Neural progenitor cell (in vitro differentiated cells): ENCODE results near the gene AURKAIP1. TPM values are rescaled to one million over a fixed set of nuclear protein-coding genes. Genes with fewer than 3 reads are reported as not detected.

Experiments used
- DNase-seq: peaks from one replicate; pipeline ENCODE4 v3.0.0-alpha.2; 2016; ENCODE audit warnings: low spot score
- H2AFZ ChIP-seq: fragments of 200-600 bp; sonication (generic); replicated peaks from 2 replicates; pipeline ENCODE4 v1.6.1; 2016; ENCODE audit warnings: antibody characterized with exemption
- H3F3A ChIP-seq: fragments of 200-600 bp; sonication (generic); 2 replicates; pipeline ENCODE4 v1.6.1; 2016; ENCODE audit warnings: antibody characterized with exemption, low read depth
- H3K27ac ChIP-seq: fragments of 200-600 bp; sonication (generic); 2 replicates; pipeline ENCODE4 v1.5.1; 2016; ENCODE audit warnings: mild to moderate bottlenecking
- H3K27me3 ChIP-seq: fragments of 200-600 bp; sonication (generic); 2 replicates; pipeline ENCODE4 v1.6.1; 2016; ENCODE audit warnings: mild to moderate bottlenecking, moderate library complexity
- H3K36me3 ChIP-seq: fragments of 200-600 bp; sonication (generic); 2 replicates; pipeline ENCODE4 v1.5.1; 2016
- H3K4me1 ChIP-seq: fragments of 200-600 bp; sonication (generic); 2 replicates; pipeline ENCODE4 v1.6.1; 2016; ENCODE audit warnings: mixed run types
- H3K4me2 ChIP-seq: fragments of 200-600 bp; sonication (generic); 2 replicates; pipeline ENCODE4 v1.6.1; 2016
- H3K4me3 ChIP-seq: fragments of 200-600 bp; sonication (generic); 2 replicates; pipeline ENCODE4 v1.5.1; 2016
- H3K79me2 ChIP-seq: fragments of 200-600 bp; sonication (generic); 2 replicates; pipeline ENCODE4 v1.6.1; 2016; ENCODE audit warnings: low read depth
- H3K9ac ChIP-seq: fragments of 200-600 bp; sonication (generic); 2 replicates; pipeline ENCODE4 v1.6.1; 2016
- H3K9me3 ChIP-seq: fragments of 200-600 bp; sonication (generic); 2 replicates; pipeline ENCODE4 v1.5.1; 2016; ENCODE audit warnings: low read depth
- H4K20me1 ChIP-seq: fragments of 200-600 bp; sonication (generic); 2 replicates; pipeline ENCODE4 v1.6.1; 2016; ENCODE audit warnings: low read depth
- H3K27ac Mint-ChIP-seq: 3 replicates; pipeline ENCODE4 v1.8.0; 2021; ENCODE audit warnings: mixed read lengths
- H3K27me3 Mint-ChIP-seq: 2 replicates; pipeline ENCODE4 v1.8.0; 2022; ENCODE audit warnings: low read depth, mild to moderate bottlenecking, inconsistent platforms, moderate library complexity, mixed read lengths; ENCODE audit not compliant: insufficient read depth
- H3K36me3 Mint-ChIP-seq: 3 replicates; pipeline ENCODE4 v1.8.0; 2021; ENCODE audit warnings: mixed read lengths
- H3K4me1 Mint-ChIP-seq: 3 replicates; pipeline ENCODE4 v1.8.0; 2021; ENCODE audit warnings: mixed read lengths
- H3K4me3 Mint-ChIP-seq: 3 replicates; pipeline ENCODE4 v1.8.0; 2021; ENCODE audit warnings: mild to moderate bottlenecking, moderate library complexity, mixed read lengths
- H3K9me3 Mint-ChIP-seq: 3 replicates; pipeline ENCODE4 v1.8.0; 2020; ENCODE audit warnings: mixed read lengths
- CTCF ChIP-seq: fragments of 200-600 bp; sonication (generic); IDR thresholded peaks from 2 replicates; pipeline ENCODE4 v1.5.1; 2017; ENCODE audit warnings: antibody characterized with exemption, mild to moderate bottlenecking
- EZH2 ChIP-seq: fragments of 200-600 bp; sonication (generic); IDR thresholded peaks from 2 replicates; pipeline ENCODE4 v1.6.1; 2017; ENCODE audit warnings: antibody characterized with exemption, mild to moderate bottlenecking, moderate library complexity
- EZH2phosphoT487 ChIP-seq: fragments of 200-600 bp; sonication (generic); IDR thresholded peaks from 2 replicates; pipeline ENCODE4 v1.6.1; 2017; ENCODE audit warnings: antibody characterized with exemption
- total RNA-seq: library from RNA; depleted of rRNA; stranded (reverse); fragments of >200 nt; gene quantifications from 2 replicates; pipeline ENCODE4 v1.2.3, GENCODE V29; 2015; ENCODE audit warnings: low replicate concordance

The AURKAIP1 gene
- total RNA-seq, 1 donor from 2014 or later, result 26.4 TPM

- Mint-ChIP-seq H3K4me3 (peak overlapping the region; percentile 66), H3K9me3 (no peaks in the 10 kb centered on the region), H3K36me3 (peaks cover 3% of the 10 kb centered on the region), H3K27me3 (peaks cover 18% of the 10 kb centered on the region), H3K27ac (peak overlapping the region; percentile 38), H3K4me1 (peaks cover 22% of the 10 kb centered on the region)
- TF ChIP-seq CTCF, result no peak
- TF ChIP-seq EZH2phosphoT487, result no peak
- no peak for TF ChIP-seq EZH2
- H2AFZ ChIP-seq, result no peak overlapping the region
- no peak for DNase-seq
- H3K79me2 ChIP-seq, result peaks cover 10% of the 10 kb centered on the region
- H3K4me2 ChIP-seq, result no peak overlapping the region
- no peaks in the 10 kb centered on the region for H3K36me3 ChIP-seq
- H3K9ac ChIP-seq, result no peak overlapping the region
- no peak overlapping the region for H3K4me3 ChIP-seq
- no peaks in the 10 kb centered on the region for H3K9me3 ChIP-seq
- H3K4me1 ChIP-seq, result peaks cover 40% of the 10 kb centered on the region
- H3K27ac ChIP-seq, result no peak overlapping the region
- peaks cover 55% of the 10 kb centered on the region for H3F3A ChIP-seq
- H4K20me1 ChIP-seq, result peaks cover 44% of the 10 kb centered on the region
- H3K27me3 ChIP-seq, result peaks cover 35% of the 10 kb centered on the region
Observed at GRCh38 chr1:1352786-1353388, 22.1 kb downstream of the AURKAIP1 start.

GRCh38 chr1:1351511-1352427 is 23.2 kb downstream of the AURKAIP1 start:
- H3K27me3 Mint-ChIP-seq, result peaks cover 14% of the 10 kb centered on the region
- H3K27me3 ChIP-seq, result peaks cover 35% of the 10 kb centered on the region
- no peaks in the 10 kb centered on the region for H3K9me3 ChIP-seq
- no peak for TF ChIP-seq EZH2phosphoT487
- no peak for TF ChIP-seq CTCF
- no peak for TF ChIP-seq EZH2
- peak overlapping the region; percentile 62 for H3K4me2 ChIP-seq
- H3K27ac ChIP-seq, result no peak overlapping the region
- peaks cover 56% of the 10 kb centered on the region for H4K20me1 ChIP-seq
- DNase-seq, result no peak
- H3K4me1 ChIP-seq, result peaks cover 36% of the 10 kb centered on the region
- H3K4me3 Mint-ChIP-seq, result peak overlapping the region; percentile 77
- H3K9me3 Mint-ChIP-seq, result no peaks in the 10 kb centered on the region
- H3K79me2 ChIP-seq, result peaks cover 21% of the 10 kb centered on the region
- peaks cover 3% of the 10 kb centered on the region for H3K36me3 Mint-ChIP-seq
- H3K36me3 ChIP-seq, result no peaks in the 10 kb centered on the region
- peaks cover 14% of the 10 kb centered on the region for H3K4me1 Mint-ChIP-seq
- H2AFZ ChIP-seq, result no peak overlapping the region
- no peak overlapping the region for H3K9ac ChIP-seq
- H3K4me3 ChIP-seq, result peak overlapping the region; percentile 17
- H3F3A ChIP-seq, result peaks cover 48% of the 10 kb centered on the region
- peak overlapping the region; percentile 38 for H3K27ac Mint-ChIP-seq

GRCh38 chr1:1349256-1350012 is 25.6 kb downstream of the AURKAIP1 start, which contains the start of gene DVL1:
DVL1 (minus strand) TSS chr1:1349418; CDS start chr1:1349065, 353 bp downstream.
- H2AFZ ChIP-seq, result peak within 1 kb of the TSS; percentile 79
- peaks cover 44% of the 10 kb centered on the region for H3F3A ChIP-seq
- H3K9me3 ChIP-seq, result no peaks in the 10 kb centered on the region
- Mint-ChIP-seq H3K27ac (no peak within 1 kb of the TSS), H3K9me3 (no peaks in the 10 kb centered on the region), H3K4me1 (peaks cover 16% of the 10 kb centered on the region), H3K4me3 (peak within 1 kb of the TSS; percentile 87), H3K27me3 (peaks cover 14% of the 10 kb centered on the region), H3K36me3 (peaks cover 3% of the 10 kb centered on the region)
- H3K27me3 ChIP-seq, result peaks cover 17% of the 10 kb centered on the region
- DNase-seq, result peak; percentile 91
- TF ChIP-seq EZH2 (no peak), CTCF (peak; percentile 62)
- H3K4me1 ChIP-seq, result peaks cover 23% of the 10 kb centered on the region
- peaks cover 39% of the 10 kb centered on the region for H3K79me2 ChIP-seq
- H3K27ac ChIP-seq, result peak within 1 kb of the TSS; percentile 81
- H3K36me3 ChIP-seq, result no peaks in the 10 kb centered on the region
- peaks cover 75% of the 10 kb centered on the region for H4K20me1 ChIP-seq
- peak within 1 kb of the TSS; percentile 98 for H3K4me3 ChIP-seq
- H3K4me2 ChIP-seq, result peak within 1 kb of the TSS; percentile 95
- peak within 1 kb of the TSS; percentile 60 for H3K9ac ChIP-seq
